A549 treated with CORT108297 at 1 μM for 4 hours (cell line): ENCODE results near the gene YEATS4. TPM values are rescaled to one million over a fixed set of nuclear protein-coding genes. Genes with fewer than 3 reads are reported as not detected.

Source experiments
- total RNA-seq: library from RNA; stranded (reverse); fragments of 200-300 nt; extraction: Qiagen RNA extraction; gene quantifications from 5 replicates; pipeline ENCODE4 v1.2.3, GENCODE V29; 2022

The YEATS4 gene
- total RNA-seq = 28.2 to 47.0 TPM (median 33.1 TPM) in 5 replicates

GRCh38 chr12:69359531-69360347 is at the start of gene YEATS4:
Gene YEATS4, plus strand, starts transcription at chr12:69359743. Its CDS starts 230 bp downstream, at chr12:69359973.

DNA sequence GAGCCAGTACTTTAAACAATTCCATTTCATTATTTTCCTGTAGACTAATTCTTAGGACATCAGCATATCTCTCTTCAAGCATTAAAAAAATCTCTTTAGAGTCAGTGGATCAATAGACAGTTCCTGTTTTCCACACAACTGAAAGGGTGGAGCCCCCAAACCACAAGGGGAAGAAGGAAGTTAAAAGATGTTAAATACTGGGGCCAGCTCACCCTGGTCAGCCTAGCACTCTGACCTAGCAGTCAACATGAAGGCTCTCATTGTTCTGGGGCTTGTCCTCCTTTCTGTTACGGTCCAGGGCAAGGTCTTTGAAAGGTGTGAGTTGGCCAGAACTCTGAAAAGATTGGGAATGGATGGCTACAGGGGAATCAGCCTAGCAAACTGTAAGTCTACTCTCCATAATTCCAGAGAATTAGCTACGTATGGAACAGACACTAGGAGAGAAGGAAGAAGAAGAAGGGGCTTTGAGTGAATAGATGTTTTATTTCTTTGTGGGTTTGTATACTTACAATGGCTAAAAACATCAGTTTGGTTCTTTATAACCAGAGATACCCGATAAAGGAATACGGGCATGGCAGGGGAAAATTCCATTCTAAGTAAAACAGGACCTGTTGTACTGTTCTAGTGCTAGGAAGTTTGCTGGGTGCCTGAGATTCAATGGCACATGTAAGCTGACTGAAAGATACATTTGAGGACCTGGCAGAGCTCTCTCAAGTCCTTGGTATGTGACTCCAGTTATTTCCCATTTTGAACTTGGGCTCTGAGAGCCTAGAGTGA is 11.2 kb upstream of the YEATS4 start, which contains the start of gene LYZ:
Gene LYZ (plus strand): TSS at position 220 of the 777 bp plus-strand sequence. CDS start 28 bp downstream, at position 248.

Other genes starting within 250 kb of the YEATS4 start
- 55.2 to 66.9 TPM (median 60.1 TPM) in 5 replicates for gene CPSF6, start 120.2 kb upstream of the YEATS4 start, total RNA-seq
- gene LYZ, start 11.4 kb upstream of the YEATS4 start, total RNA-seq = 0.30 TPM in 1 of 5 replicates, not detected in the others
- 8.5 to 12.2 TPM (median 10.3 TPM) in 5 replicates for gene FRS2, start 110.6 kb downstream of the YEATS4 start, total RNA-seq
- 274 to 382 TPM (median 284 TPM) in 5 replicates for gene CCT2, start 225.7 kb downstream of the YEATS4 start, total RNA-seq